GM12878 (cell line): ENCODE data around the gene TP53INP2. TPM values are rescaled to one million over a fixed set of nuclear protein-coding genes. Genes with fewer than 3 reads are reported as not detected.

Experiments used
- ATAC-seq: fragments of 200-7000 bp; cut with Tn5 transposase; 3 replicates; pipeline ENCODE4 v1.9.1; 2020; ENCODE audit warnings: mild to moderate bottlenecking, moderate library complexity
- BruUV-seq: library from RNA; stranded (reverse); fragments of 400-500 nt; replicated peaks from 2 replicates; lab custom pipeline; 2021; lab: Mats Ljungman, UMichigan
- CTCF ChIA-PET: fragments of 300-600 bp; sonication (Branson Sonifier 250); formaldehyde crosslinking; extraction: SDS; loops from one replicate; lab custom pipeline; 2021; ENCODE audit warnings: inconsistent platforms; lab: Yijun Ruan, JAX
- POLR2A ChIA-PET: fragments of 350-600 bp; formaldehyde crosslinking; extraction: SDS; loops from one replicate; lab custom pipeline; 2021; ENCODE audit warnings: inconsistent platforms; lab: Charles Lee
- RAD21 ChIA-PET: fragments of 300-600 bp; sonication (Branson Sonifier 250); formaldehyde crosslinking; loops from one replicate; lab custom pipeline; 2023; ENCODE audit warnings: antibody characterized with exemption; ENCODE audit not compliant: unreplicated experiment; lab: Charles Lee
- SMC1A ChIA-PET: fragments of 300-600 bp; sonication (Branson Sonifier 250); formaldehyde crosslinking; loops from one replicate; lab custom pipeline; 2023; ENCODE audit not compliant: unreplicated experiment, uncharacterized antibody; lab: Charles Lee
- DNase-seq: peaks from one replicate; pipeline ENCODE4 v3.0.0-alpha.2; 2011; ENCODE audit warnings: low read depth, low spot score
- FAIRE-seq: peaks from 3 replicates; lab custom pipeline; 2011; peaks lifted over from hg19 to GRCh38; lab: Jason Lieb, UNC
- H2AFZ ChIP-seq: 2 replicates; pipeline ENCODE4 v1.6.0; 2011; ENCODE audit warnings: low read depth, low read length, control low read depth; ENCODE audit not compliant: control insufficient read depth
- H3K27ac ChIP-seq: 2 replicates; pipeline ENCODE4 v1.5.1; 2011; ENCODE audit warnings: control low read depth; ENCODE audit not compliant: control insufficient read depth, insufficient read depth
- H3K27me3 ChIP-seq, 2 experiments: replicated peaks in 1 of 2; 2 replicates each; pipeline versions ENCODE4 v1.6.0 to v1.6.1; 2011; ENCODE audit warnings: low read length in 1 of 2; ENCODE audit not compliant: control insufficient read depth in 2 of 2, insufficient read depth in 2 of 2
- H3K36me3 ChIP-seq, 2 experiments: 2 replicates each; pipeline ENCODE4 v1.5.1; 2011; ENCODE audit warnings: low read length in 1 of 2; ENCODE audit not compliant: control insufficient read depth in 2 of 2, insufficient read depth in 2 of 2
- H3K4me1 ChIP-seq: 2 replicates; pipeline ENCODE4 v1.6.1; 2011; ENCODE audit warnings: mild to moderate bottlenecking, low read length, moderate library complexity, mixed read lengths; ENCODE audit not compliant: control insufficient read depth, insufficient read depth
- H3K4me2 ChIP-seq: 2 replicates; pipeline ENCODE4 v1.6.0; 2011; ENCODE audit warnings: control low read depth; ENCODE audit not compliant: control insufficient read depth, insufficient read depth
- H3K4me3 ChIP-seq: fragments of 200-600 bp; sonication (generic); 2 replicates; pipeline ENCODE4 v1.5.1; 2016
- H3K79me2 ChIP-seq: 2 replicates; pipeline ENCODE4 v1.6.0; 2011; ENCODE audit warnings: low read length; ENCODE audit not compliant: control insufficient read depth, insufficient read depth
- H3K9ac ChIP-seq: 2 replicates; pipeline ENCODE4 v1.8.0; 2011; ENCODE audit warnings: low read length, control low read depth, mixed read lengths; ENCODE audit not compliant: control insufficient read depth, insufficient read depth
- H3K9me3 ChIP-seq: replicated peaks from 3 replicates; pipeline ENCODE4 v1.5.1; 2011; ENCODE audit warnings: mild to moderate bottlenecking, low read length; ENCODE audit not compliant: control insufficient read depth, insufficient read depth
- H4K20me1 ChIP-seq: 2 replicates; pipeline ENCODE4 v1.6.0; 2011; ENCODE audit not compliant: control insufficient read depth, insufficient read depth
- BACH1 ChIP-seq: fragments of 450-650 bp; IDR thresholded peaks from 2 replicates; pipeline ENCODE4 v1.6.1; 2017; ENCODE audit warnings: mild to moderate bottlenecking, borderline replicate concordance
- BCL11A ChIP-seq: IDR thresholded peaks from 2 replicates; pipeline ENCODE4 v1.6.1; 2011; ENCODE audit warnings: low read depth, low read length
- BMI1 ChIP-seq: fragments of 450-650 bp; IDR thresholded peaks from 2 replicates; pipeline ENCODE4 v1.6.1; 2016; ENCODE audit warnings: mild to moderate bottlenecking, moderate library complexity, borderline replicate concordance
- CBX5 ChIP-seq: sonication (generic); IDR thresholded peaks from 2 replicates; pipeline ENCODE4 v1.6.1; 2016; ENCODE audit warnings: low read depth, moderate library complexity, mild to moderate bottlenecking, inconsistent platforms
- CHD1 ChIP-seq: IDR thresholded peaks from 2 replicates; pipeline ENCODE4 v1.6.1; 2012; ENCODE audit warnings: low read depth, low read length, improper control_type of control experiment
- CHD2 ChIP-seq: IDR thresholded peaks from 2 replicates; pipeline ENCODE4 v1.6.1; 2011; ENCODE audit warnings: low read depth, low read length, improper control_type of control experiment, borderline replicate concordance
- CTCF ChIP-seq, 3 experiments: IDR thresholded peaks in 2 of 3; conservative IDR thresholded peaks in 1 of 3; 2 replicates each; pipeline ENCODE4 v1.5.1; 2011; ENCODE audit warnings: low read depth in 3 of 3, low read length in 3 of 3, mild to moderate bottlenecking in 3 of 3, control low read depth in 2 of 3, moderate library complexity in 2 of 3, inconsistent platforms in 1 of 3, mixed read lengths in 1 of 3; ENCODE audit not compliant: control insufficient read depth in 2 of 3, insufficient read depth in 1 of 3; ENCODE audit errors: extremely low read depth in 1 of 3
- EGR1 ChIP-seq, 2 experiments: IDR thresholded peaks; 1 replicate in 1 of 2; 2 replicates in 1 of 2; pipeline ENCODE4 v1.6.1; 2011 to 2012; ENCODE audit warnings: low read depth in 2 of 2, low read length in 2 of 2, borderline replicate concordance in 1 of 2, mild to moderate bottlenecking in 1 of 2, moderate library complexity in 1 of 2
- FOXK2 ChIP-seq: fragments of 450-650 bp; IDR thresholded peaks from 2 replicates; pipeline ENCODE4 v1.6.1; 2017; ENCODE audit warnings: mild to moderate bottlenecking, moderate library complexity
- NFIC ChIP-seq: IDR thresholded peaks from 2 replicates; pipeline ENCODE4 v1.6.1; 2012; ENCODE audit warnings: low read depth, mild to moderate bottlenecking, inconsistent platforms, low read length, moderate library complexity
- NFYB ChIP-seq: IDR thresholded peaks from 2 replicates; pipeline ENCODE4 v1.6.1; 2011; ENCODE audit warnings: low read depth, mild to moderate bottlenecking, low read length, improper control_type of control experiment, moderate library complexity; ENCODE audit not compliant: insufficient read depth
- NKRF ChIP-seq: fragments of 450-650 bp; conservative IDR thresholded peaks from 2 replicates; pipeline ENCODE4 v1.6.1; 2017; ENCODE audit warnings: mild to moderate bottlenecking, moderate library complexity
- NR2C1 ChIP-seq: fragments of 450-650 bp; IDR thresholded peaks from 2 replicates; pipeline ENCODE4 v1.6.1; 2017; ENCODE audit warnings: antibody characterized with exemption, mild to moderate bottlenecking, moderate library complexity
- PAX8 ChIP-seq: fragments of 450-650 bp; IDR thresholded peaks from 2 replicates; pipeline ENCODE4 v1.6.1; 2017; ENCODE audit warnings: mild to moderate bottlenecking, moderate library complexity
- POU2F2 ChIP-seq: IDR thresholded peaks from 3 replicates; pipeline ENCODE4 v1.6.1; 2011; ENCODE audit warnings: low read depth, mild to moderate bottlenecking, low read length, borderline replicate concordance
- RB1 ChIP-seq: fragments of 450-650 bp; formaldehyde crosslinking; IDR thresholded peaks from 2 replicates; pipeline ENCODE4 v1.6.1; 2017; ENCODE audit warnings: mild to moderate bottlenecking, borderline replicate concordance
- SP1 ChIP-seq: IDR thresholded peaks from one replicate; pipeline ENCODE4 v1.6.1; 2011; ENCODE audit warnings: low read depth, low read length
- TBL1XR1 ChIP-seq: IDR thresholded peaks from 2 replicates; pipeline ENCODE4 v1.6.1; 2012; ENCODE audit warnings: low read depth, low read length, improper control_type of control experiment
- TCF12 ChIP-seq: IDR thresholded peaks from 2 replicates; pipeline ENCODE4 v1.6.1; 2011; ENCODE audit warnings: low read depth, mild to moderate bottlenecking, low read length
- YBX1 ChIP-seq: fragments of 450-650 bp; IDR thresholded peaks from 2 replicates; pipeline ENCODE4 v1.6.1; 2016; ENCODE audit warnings: antibody characterized with exemption
- ZBED1 ChIP-seq: IDR thresholded peaks from 2 replicates; pipeline ENCODE4 v1.6.1; 2016; ENCODE audit warnings: borderline replicate concordance
- ZNF24 ChIP-seq: fragments of 450-650 bp; IDR thresholded peaks from 2 replicates; pipeline ENCODE4 v1.6.1; 2017; ENCODE audit warnings: antibody characterized with exemption, mild to moderate bottlenecking
- WGBS: methylation state at CpG from one replicate; pipeline ENCODE4 v1.1.6; 2016; ENCODE audit warnings: low lambda C conversion rate; ENCODE audit not compliant: insufficient replicate concordance, insufficient coverage; ENCODE audit errors: missing lambda C conversion rate; 5-methylcytosine and 5-hydroxymethylcytosine counted together
- in situ Hi-C: fragments of 300-500 bp; cut with MboI; formaldehyde crosslinking; loops from 9 replicates; pipeline ENCODE4 v1.14.3; 2018; ENCODE audit warnings: mixed read lengths
- intact Hi-C: fragments of 100-400 bp; cut with micrococcal nuclease; formaldehyde crosslinking; loops from one replicate; pipeline ENCODE4 v1.14.2; 2022; ENCODE audit not compliant: unreplicated experiment
- polyA plus RNA-seq, 11 experiments: library from polyadenylated mRNA; depleted of rRNA in 4 of 11; unstranded in 6 of 11; stranded (reverse) in 5 of 11; fragments of >200 nt; fragmentation: Nextera tagmentation in 4 of 11; fragmentation: Illumina TruSeq in 1 of 11; extraction: Ambion mirVana in 4 of 11; extraction: Trizol in 1 of 11; gene quantifications; 1 replicate in 1 of 11; 2 replicates in 10 of 11; pipeline versions ENCODE4 v1.2.1 to v1.2.3, GENCODE V29; 2011 to 2016; ENCODE audit warnings: inconsistent platforms in 2 of 11, missing spikeins in 2 of 11, low read depth in 1 of 11
- total RNA-seq, 4 experiments: library from RNA; depleted of rRNA in 3 of 4; stranded (reverse); fragments of >200 nt in 3 of 4; fragmentation: Illumina TruSeq in 1 of 4; extraction: Trizol in 1 of 4; gene quantifications; 2 replicates each; pipeline versions ENCODE4 v1.2.1 to v1.2.3, GENCODE V29; 2013 to 2021

Gene TP53INP2
- total and polyA plus RNA-seq, 10 of the 15 experiments (the other 5 are each of a cell fraction or from before 2014, with no cell fraction given): 2.8 to 16.0 (median 4.0) TPM

DNA sequence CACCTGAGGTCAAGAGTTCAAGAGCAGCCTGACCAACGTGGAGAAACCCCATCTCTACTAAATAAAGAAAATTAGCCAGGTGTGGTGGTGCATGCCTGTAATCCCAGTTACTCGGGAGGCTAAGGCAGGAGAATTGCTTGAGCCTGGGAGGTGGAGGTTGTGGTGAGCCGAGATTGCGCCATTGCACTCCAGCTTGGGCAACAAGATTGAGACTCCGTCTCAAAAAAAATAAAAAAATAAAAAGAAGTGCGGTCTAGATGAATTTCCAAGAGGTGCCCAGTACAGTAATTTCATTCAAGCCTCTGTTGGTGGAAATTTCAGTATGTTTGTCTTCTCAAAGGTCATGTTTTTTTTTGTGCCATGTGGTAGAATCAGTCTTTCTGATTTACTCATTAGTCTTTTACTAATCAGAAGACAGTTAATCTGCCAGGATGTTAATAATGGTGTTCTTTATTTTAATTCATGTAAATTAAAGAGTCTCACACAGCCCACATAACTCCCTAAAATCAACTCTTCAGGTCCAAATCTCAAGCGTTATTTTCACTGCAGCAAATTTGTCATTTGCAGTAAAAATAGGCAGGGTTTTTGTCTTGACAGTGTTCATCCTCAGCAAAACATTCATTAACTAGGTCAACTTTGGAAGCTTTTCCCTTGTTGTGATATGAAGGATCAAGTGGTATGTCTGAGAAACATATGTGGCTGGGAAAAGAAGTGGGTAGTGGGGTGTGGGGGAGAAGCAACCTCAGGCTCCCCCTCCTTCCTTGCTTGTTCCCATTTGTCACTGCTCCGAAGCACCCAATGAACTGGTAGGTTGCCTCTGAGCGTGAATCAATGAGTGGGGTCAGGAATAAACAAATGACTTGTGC is 13.3 kb downstream of the TP53INP2 start:
- Histone ChIP-seq H3K9ac (no peak overlapping the region), H3K4me2 (peak overlapping the region; percentile 57), H3K79me2 (no peaks in the 10 kb centered on the region), H2AFZ (no peak overlapping the region), H3K4me1 (peaks cover 49% of the 10 kb centered on the region), H3K36me3 (peaks cover 0 to 4% of the 10 kb centered on the region in 2 experiments; a peak in 2 of 4 replicates), H3K9me3 (no peaks in the 10 kb centered on the region), H3K27me3 (no peaks in the 10 kb centered on the region), H4K20me1 (no peaks in the 10 kb centered on the region), H3K27ac (peak overlapping the region; percentile 58), H3K4me3 (no peak overlapping the region)
- FAIRE-seq (no peak), DNase-seq (no peak), ATAC-seq (no peak)
- CTCF ChIA-PET: interaction anchor here (0.8 to 1.3 kb wide), 3 partner anchors 10 to 37 kb away, joined by 3 read pairs; no protein-coding TSS in a partner anchor
- POLR2A ChIA-PET: no interaction called here
- WGBS: 71% methylated on average over 9 of the region's 9 CpGs
- TF ChIP-seq BACH1 (no peak), TCF12 (no peak), ZNF24 (no peak), CTCF (IDR thresholded peaks at IDR 0.05 in 2 of 3, conservative IDR thresholded peaks at IDR 0.05 in 1 of 3; ENCODE audit: control insufficient read depth in 2 of 3, extremely low read depth in 1 of 3, insufficient read depth in 1 of 3, low read depth in 3 of 3, low read length in 3 of 3) (no peak), NFYB (no peak), NFIC (0 out of 2 replicates have a peak, but pooled peaks have one; percentile 5), POU2F2 (no peak), BCL11A (0 out of 2 replicates have a peak, but pooled peaks have one; percentile 4), SP1 (no peak), PAX8 (no peak), YBX1 (no peak), ZBED1 (no peak), EGR1 (IDR thresholded peaks at IDR 0.05; ENCODE audit: borderline replicate concordance in 1 of 2, low read depth in 2 of 2, low read length in 2 of 2) (no peak), FOXK2 (0 out of 2 replicates have a peak, but pooled peaks have one; percentile 16), NKRF (no peak), NR2C1 (no peak), CHD1 (no peak), CHD2 (no peak), CBX5 (no peak), TBL1XR1 (no peak), RB1 (no peak), BMI1 (no peak)
- RAD21 ChIA-PET: interaction anchor here (1.4 kb wide), 1 partner anchor 52 kb away, joined by 3 read pairs; no protein-coding TSS in a partner anchor
- BruUV-seq: no TSS peak
- in situ Hi-C loops (no loop called here), intact Hi-C loops (no loop called here)
- SMC1A ChIA-PET: interaction anchor here (1.0 kb wide), 1 partner anchor 31 kb away, joined by 3 read pairs; no protein-coding TSS in a partner anchor
